Stomach smooth muscle (tissue), 2 donors: ENCODE data around the gene TCEA2.

ENCODE experiments used
- H3K27ac ChIP-seq: one replicate; pipeline ENCODE4 v1.7.0; 2013; ENCODE audit warnings: mild to moderate bottlenecking, low read length, inconsistent platforms
- H3K27me3 ChIP-seq, 2 donors: one replicate each; pipeline ENCODE4 v1.7.0; 2013; ENCODE audit warnings: low read length in 2 of 2; ENCODE audit not compliant: insufficient read depth in 2 of 2, control insufficient read depth in 1 of 2
- H3K36me3 ChIP-seq, 2 donors: one replicate each; pipeline ENCODE4 v1.7.0; 2013; ENCODE audit warnings: low read length in 2 of 2; ENCODE audit not compliant: control insufficient read depth in 2 of 2, insufficient read depth in 2 of 2
- H3K4me1 ChIP-seq: one replicate; pipeline ENCODE4 v1.7.0; 2013; ENCODE audit warnings: low read length; ENCODE audit not compliant: control insufficient read depth, insufficient read depth
- H3K4me3 ChIP-seq, 2 donors: one replicate each; pipeline ENCODE4 v1.7.0; 2013; ENCODE audit warnings: low read length in 2 of 2
- H3K9ac ChIP-seq, 2 donors: one replicate each; pipeline ENCODE4 v1.7.0; 2013; ENCODE audit warnings: low read length in 2 of 2, mild to moderate bottlenecking in 1 of 2
- H3K9me3 ChIP-seq, 2 donors: one replicate each; pipeline ENCODE4 v1.7.0; 2013; ENCODE audit warnings: low read length in 2 of 2; ENCODE audit not compliant: control insufficient read depth in 2 of 2
- donor health status: healthy.
- donor health status: Pancreatic carcinoma.

The TCEA2 gene

GRCh38 chr20:64074963-64075362 lies 12.0 kb downstream of the TCEA2 start:
- Histone ChIP-seq H3K9me3 (no peaks in the 10 kb centered on the region), H3K27ac (no peak overlapping the region), H3K27me3 (no peaks in the 10 kb centered on the region), H3K9ac (no peak overlapping the region), H3K4me1 (peaks cover 17% of the 10 kb centered on the region), H3K36me3 (peaks cover 0 to 2% of the 10 kb centered on the region in 2 donors), H3K4me3 (no peak overlapping the region)

- Histone ChIP-seq H3K9me3 (no peaks in the 10 kb centered on the region), H3K9ac (no peak overlapping the region), H3K36me3 (peaks cover 0 to 2% of the 10 kb centered on the region in 2 donors), H3K27ac (no peak overlapping the region), H3K27me3 (no peaks in the 10 kb centered on the region), H3K4me3 (no peak overlapping the region), H3K4me1 (peaks cover 17% of the 10 kb centered on the region)
Observed at GRCh38 chr20:64075556-64075955, 12.6 kb downstream of the TCEA2 start.

GRCh38 chr20:64076061-64076997 lies 13.3 kb downstream of the TCEA2 start:
- Histone ChIP-seq H3K9ac (no peak overlapping the region), H3K9me3 (no peaks in the 10 kb centered on the region), H3K4me1 (peaks cover 17% of the 10 kb centered on the region), H3K27ac (no peak overlapping the region), H3K36me3 (peaks cover 0 to 2% of the 10 kb centered on the region in 2 donors), H3K4me3 (no peak overlapping the region), H3K27me3 (no peaks in the 10 kb centered on the region)

- Histone ChIP-seq H3K4me1 (peaks cover 19% of the 10 kb centered on the region), H3K27me3 (no peaks in the 10 kb centered on the region), H3K27ac (no peak overlapping the region), H3K9ac (no peak overlapping the region), H3K4me3 (no peak overlapping the region), H3K9me3 (no peaks in the 10 kb centered on the region), H3K36me3 (peaks cover 0 to 2% of the 10 kb centered on the region in 2 donors)
Observed at GRCh38 chr20:64077094-64077493, 14.1 kb downstream of the TCEA2 start.

- peaks cover 19% of the 10 kb centered on the region for H3K4me1 ChIP-seq
- no peak overlapping the region for H3K9ac ChIP-seq
- peaks cover 0 to under 1% of the 10 kb centered on the region in 2 donors for H3K36me3 ChIP-seq
- H3K9me3 ChIP-seq: no peaks in the 10 kb centered on the region
- peaks cover 0 to 4% of the 10 kb centered on the region in 2 donors for H3K27me3 ChIP-seq
- H3K27ac ChIP-seq: no peak overlapping the region
- H3K4me3 ChIP-seq: peak overlapping the region in 1 of 2 donors; percentile 74
Observed at GRCh38 chr20:64077541-64077875, 14.5 kb downstream of the TCEA2 start.

- no peaks in the 10 kb centered on the region for H3K9me3 ChIP-seq
- H3K4me1 ChIP-seq: peaks cover 23% of the 10 kb centered on the region
- no peak overlapping the region for H3K9ac ChIP-seq
- no peak overlapping the region for H3K27ac ChIP-seq
- peaks cover 3 to 5% of the 10 kb centered on the region in 2 donors for H3K27me3 ChIP-seq
- no peaks in the 10 kb centered on the region for H3K36me3 ChIP-seq
- H3K4me3 ChIP-seq: peak overlapping the region in 1 of 2 donors; percentile 74
Observed at GRCh38 chr20:64077876-64078551, 15.0 kb downstream of the TCEA2 start.

- Histone ChIP-seq H3K36me3 (no peaks in the 10 kb centered on the region), H3K27ac (no peak overlapping the region), H3K9me3 (no peaks in the 10 kb centered on the region), H3K4me1 (peaks cover 30% of the 10 kb centered on the region), H3K9ac (peak overlapping the region; percentile 42 to 71), H3K27me3 (peaks cover 3 to 11% of the 10 kb centered on the region in 2 donors), H3K4me3 (peak overlapping the region; percentile 69 to 74)
Observed at GRCh38 chr20:64078934-64079272, 15.9 kb downstream of the TCEA2 start.

GRCh38 chr20:64079273-64080012 lies 16.4 kb downstream of the TCEA2 start, which contains the start of gene RGS19:
TSS of gene RGS19 (minus strand) at chr20:64079518. CDS start at chr20:64076886, 2,632 bp downstream.
- Histone ChIP-seq H3K36me3 (no peaks in the 10 kb centered on the region), H3K27ac (no peak within 1 kb of the TSS), H3K27me3 (peaks cover 6 to 16% of the 10 kb centered on the region in 2 donors), H3K4me1 (peaks cover 35% of the 10 kb centered on the region), H3K9ac (peak within 1 kb of the TSS; percentile 42 to 71), H3K9me3 (no peaks in the 10 kb centered on the region), H3K4me3 (peak within 1 kb of the TSS; percentile 69 to 74)

- peak within 1 kb of the TSS; percentile 42 to 71 for H3K9ac ChIP-seq
- peaks cover 37% of the 10 kb centered on the region for H3K4me1 ChIP-seq
- H3K36me3 ChIP-seq: no peaks in the 10 kb centered on the region
- H3K27ac ChIP-seq: no peak within 1 kb of the TSS
- peaks cover 14 to 23% of the 10 kb centered on the region in 2 donors for H3K27me3 ChIP-seq
- no peaks in the 10 kb centered on the region for H3K9me3 ChIP-seq
- peak within 1 kb of the TSS; percentile 69 to 74 for H3K4me3 ChIP-seq
Observed at GRCh38 chr20:64080013-64080812, 17.2 kb downstream of the TCEA2 start, which contains the start of gene OPRL1. TSS of gene OPRL1 (plus strand) at chr20:64080082. CDS start at chr20:64092721, 12,639 bp downstream.
